Mesenchymal stem cell (in vitro differentiated cells and primary cell): ENCODE data around the gene TNK1.

Experiments
- DNase-seq: peaks from one replicate; pipeline ENCODE4 v3.0.0-alpha.2; 2013
- H2AFZ ChIP-seq: one replicate; pipeline ENCODE4 v1.6.1; 2013; ENCODE audit warnings: low read depth, mild to moderate bottlenecking, control low read depth, inconsistent platforms, low read length, moderate library complexity
- H2AK5ac ChIP-seq: 2 replicates; pipeline ENCODE4 v1.6.1; 2013; ENCODE audit warnings: low read length, moderate library complexity, mild to moderate bottlenecking, inconsistent platforms; ENCODE audit not compliant: severe bottlenecking
- H2BK120ac ChIP-seq: one replicate; pipeline ENCODE4 v1.6.1; 2013; ENCODE audit warnings: low read depth, mild to moderate bottlenecking, inconsistent platforms, low read length, moderate library complexity
- H2BK12ac ChIP-seq, 2 experiments: one replicate each; pipeline ENCODE4 v1.6.1; 2013; ENCODE audit warnings: inconsistent platforms in 2 of 2, low read length in 2 of 2, mild to moderate bottlenecking in 2 of 2, moderate library complexity in 2 of 2, control low read depth in 1 of 2
- H2BK15ac ChIP-seq: one replicate; pipeline ENCODE4 v1.6.1; 2013; ENCODE audit warnings: mild to moderate bottlenecking, low read depth, inconsistent platforms; ENCODE audit not compliant: poor library complexity, severe bottlenecking
- H2BK5ac ChIP-seq: 2 replicates; pipeline ENCODE4 v1.6.1; 2013; ENCODE audit warnings: low read depth, mild to moderate bottlenecking, low read length, control low read depth, inconsistent platforms; ENCODE audit not compliant: poor library complexity, severe bottlenecking
- H3K14ac ChIP-seq, 2 experiments: one replicate each; pipeline ENCODE4 v1.6.1; 2013; ENCODE audit warnings: inconsistent platforms in 2 of 2, low read length in 2 of 2, control low read depth in 1 of 2, mild to moderate bottlenecking in 1 of 2, moderate library complexity in 1 of 2
- H3K18ac ChIP-seq, 2 experiments: one replicate each; pipeline ENCODE4 v1.6.1; 2013; ENCODE audit warnings: inconsistent platforms in 2 of 2, low read length in 2 of 2, control low read depth in 1 of 2, low read depth in 1 of 2, mild to moderate bottlenecking in 1 of 2
- H3K23ac ChIP-seq, 2 experiments: one replicate each; pipeline ENCODE4 v1.6.1; 2013; ENCODE audit warnings: inconsistent platforms in 2 of 2, low read length in 2 of 2, mild to moderate bottlenecking in 2 of 2, moderate library complexity in 2 of 2, control low read depth in 1 of 2
- H3K27ac ChIP-seq: 2 replicates; pipeline ENCODE4 v1.5.1; 2013; ENCODE audit warnings: mild to moderate bottlenecking, moderate library complexity, low read length, control low read depth, inconsistent platforms; ENCODE audit not compliant: poor library complexity, severe bottlenecking
- H3K27me3 ChIP-seq, 2 experiments: 2 replicates each; pipeline versions ENCODE4 v1.6.1 to v1.7.0; 2013; ENCODE audit warnings: low read length in 2 of 2, mild to moderate bottlenecking in 2 of 2, moderate library complexity in 2 of 2, control low read depth in 1 of 2, inconsistent platforms in 1 of 2; ENCODE audit not compliant: control insufficient read depth in 1 of 2, insufficient read depth in 1 of 2
- H3K36me3 ChIP-seq, 2 experiments: 2 replicates each; pipeline versions ENCODE4 v1.6.1 to v1.7.0; 2013; ENCODE audit warnings: low read length in 2 of 2, control low read depth in 1 of 2, inconsistent platforms in 1 of 2, low read depth in 1 of 2, mild to moderate bottlenecking in 1 of 2; ENCODE audit not compliant: insufficient read depth in 2 of 2, control insufficient read depth in 1 of 2
- H3K4ac ChIP-seq, 2 experiments: one replicate each; pipeline ENCODE4 v1.6.1; 2013; ENCODE audit warnings: inconsistent platforms in 2 of 2, low read length in 2 of 2, mild to moderate bottlenecking in 2 of 2, moderate library complexity in 2 of 2, control low read depth in 1 of 2, low read depth in 1 of 2
- H3K4me1 ChIP-seq: 2 replicates; pipeline ENCODE4 v1.6.1; 2013; ENCODE audit warnings: low read depth, low read length, control low read depth; ENCODE audit not compliant: control insufficient read depth, insufficient read depth
- H3K4me2 ChIP-seq: 2 replicates; pipeline ENCODE4 v1.6.1; 2013; ENCODE audit warnings: low read length, mild to moderate bottlenecking, inconsistent platforms; ENCODE audit not compliant: poor library complexity, severe bottlenecking
- H3K4me3 ChIP-seq, 2 experiments: 2 replicates each; pipeline versions ENCODE4 v1.5.1 to v1.7.0; 2013; ENCODE audit warnings: low read length in 2 of 2, mild to moderate bottlenecking in 2 of 2, control low read depth in 1 of 2, low read depth in 1 of 2; ENCODE audit not compliant: insufficient read depth in 1 of 2
- H3K79me1 ChIP-seq: replicated peaks from 2 replicates; pipeline ENCODE4 v1.6.1; 2013; ENCODE audit warnings: mild to moderate bottlenecking, control low read depth, low read length, inconsistent platforms; ENCODE audit not compliant: poor library complexity, severe bottlenecking
- H3K9ac ChIP-seq: 2 replicates; pipeline ENCODE4 v1.7.0; 2013; ENCODE audit warnings: mild to moderate bottlenecking, low read length, moderate library complexity
- H3K9me3 ChIP-seq: 2 replicates; pipeline ENCODE4 v1.7.0; 2013; ENCODE audit warnings: mild to moderate bottlenecking, low read length; ENCODE audit not compliant: control insufficient read depth
- H4K8ac ChIP-seq: one replicate; pipeline ENCODE4 v1.6.1; 2013; ENCODE audit warnings: inconsistent platforms, mild to moderate bottlenecking, low read length, moderate library complexity
- H4K91ac ChIP-seq: one replicate; pipeline ENCODE4 v1.6.1; 2013; ENCODE audit warnings: mild to moderate bottlenecking, low read length, inconsistent platforms
- WGBS: methylation state at CpG from one replicate; pipeline ENCODE4 v1.1.7; 2013; ENCODE audit warnings: mixed read lengths; 5-methylcytosine and 5-hydroxymethylcytosine counted together

Gene TNK1

DNA sequence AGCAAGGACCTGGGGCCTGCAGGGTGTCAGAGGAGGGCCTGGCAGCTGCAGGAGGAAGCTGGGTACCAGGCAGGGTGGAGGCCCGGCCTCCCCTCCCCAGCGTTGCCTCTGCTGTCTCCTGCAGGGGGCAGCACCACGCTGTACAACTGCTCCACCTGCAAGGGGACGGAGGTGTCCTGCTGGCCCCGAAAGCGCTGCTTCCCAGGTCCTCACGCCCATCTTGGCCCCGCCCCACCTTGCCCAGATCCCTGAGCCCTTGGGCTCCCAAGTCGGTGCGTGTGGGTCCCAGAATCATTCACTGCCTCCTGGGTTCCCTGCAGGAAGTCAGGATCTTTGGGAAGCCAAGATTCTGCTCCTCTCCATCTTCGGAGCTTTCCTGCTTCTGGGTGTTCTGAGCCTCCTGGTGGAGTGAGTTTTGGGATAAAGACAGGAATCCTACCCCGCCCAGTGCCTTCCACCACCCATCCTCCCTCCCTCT lies 24.8 kb upstream of the TNK1 start:
- Histone ChIP-seq H3K9ac (peak overlapping the region; percentile 44), H2AFZ (no peak overlapping the region), H3K18ac (peak overlapping the region in 1 of 2 experiments; percentile 55), H3K79me1 (peaks cover 27% of the 10 kb centered on the region), H2BK15ac (no peak overlapping the region), H3K23ac (no peak overlapping the region), H4K91ac (no peak overlapping the region), H3K36me3 (no peaks in the 10 kb centered on the region), H4K8ac (no peak overlapping the region), H3K4me1 (peaks cover 37% of the 10 kb centered on the region), H3K4ac (no peak overlapping the region), H3K27me3 (no peaks in the 10 kb centered on the region), H2BK120ac (no peak overlapping the region), H3K4me2 (no peak overlapping the region), H2BK12ac (no peak overlapping the region), H2BK5ac (no peak overlapping the region), H3K27ac (no peak overlapping the region), H2AK5ac (no peak overlapping the region), H3K9me3 (no peaks in the 10 kb centered on the region), H3K14ac (peak overlapping the region in 1 of 2 experiments; percentile 48), H3K4me3 (no peak overlapping the region)
- whole genome bisulfite sequencing, result 7% methylated on average over 11 of the region's 12 CpGs
- DNase-seq, result peak; percentile 67

DNA sequence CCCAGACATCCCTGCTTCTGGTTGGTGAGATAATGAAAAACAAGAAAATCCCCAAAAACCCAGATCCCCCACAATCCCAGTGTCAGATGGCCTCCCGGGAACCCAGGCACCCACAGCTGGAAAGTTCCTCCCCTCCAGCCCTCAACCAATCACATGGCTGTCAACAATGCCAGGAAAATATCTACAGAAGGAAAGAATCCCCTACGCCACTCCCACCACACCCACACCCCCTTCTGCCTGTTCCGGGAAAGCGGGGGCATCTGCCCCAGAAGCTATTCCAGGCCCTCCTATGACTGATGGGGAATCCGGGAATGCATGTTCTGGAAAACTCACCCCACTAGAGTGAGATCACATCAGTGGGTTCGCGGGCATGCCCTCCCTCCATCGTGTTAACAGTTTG lies 24.1 kb upstream of the TNK1 start:
- Histone ChIP-seq H3K27ac (no peak overlapping the region), H3K9me3 (no peaks in the 10 kb centered on the region), H3K23ac (no peak overlapping the region), H3K4me1 (peaks cover 37% of the 10 kb centered on the region), H4K91ac (no peak overlapping the region), H3K14ac (no peak overlapping the region), H3K4me2 (no peak overlapping the region), H3K4ac (no peak overlapping the region), H4K8ac (no peak overlapping the region), H2AK5ac (no peak overlapping the region), H3K36me3 (no peaks in the 10 kb centered on the region), H3K18ac (no peak overlapping the region), H2BK120ac (no peak overlapping the region), H3K79me1 (peaks cover 27% of the 10 kb centered on the region), H2BK15ac (no peak overlapping the region), H3K4me3 (no peak overlapping the region), H3K9ac (peak overlapping the region; percentile 44), H2AFZ (no peak overlapping the region), H3K27me3 (no peaks in the 10 kb centered on the region), H2BK12ac (no peak overlapping the region), H2BK5ac (no peak overlapping the region)
- 91% methylated on average over 8 of the region's 8 CpGs for WGBS
- no peak for DNase-seq

- no peaks in the 10 kb centered on the region for H3K27me3 ChIP-seq
- no peak overlapping the region for H2BK12ac ChIP-seq
- no peak overlapping the region for H3K4ac ChIP-seq
- H3K14ac ChIP-seq, result no peak overlapping the region
- H2AFZ ChIP-seq, result no peak overlapping the region
- DNase-seq, result no peak
- H2BK5ac ChIP-seq, result no peak overlapping the region
- H2BK15ac ChIP-seq, result no peak overlapping the region
- H3K23ac ChIP-seq, result no peak overlapping the region
- H3K27ac ChIP-seq, result no peak overlapping the region
- no peak overlapping the region for H2BK120ac ChIP-seq
- H3K9ac ChIP-seq, result peak overlapping the region; percentile 44
- no peak overlapping the region for H4K8ac ChIP-seq
- no peaks in the 10 kb centered on the region for H3K36me3 ChIP-seq
- H3K18ac ChIP-seq, result no peak overlapping the region
- no peak overlapping the region for H4K91ac ChIP-seq
- no peak overlapping the region for H3K4me2 ChIP-seq
- no peak overlapping the region for H3K4me3 ChIP-seq
- WGBS, result 82% methylated on average over 2 of the region's 2 CpGs
- peaks cover 27% of the 10 kb centered on the region for H3K79me1 ChIP-seq
- H2AK5ac ChIP-seq, result no peak overlapping the region
- peaks cover 37% of the 10 kb centered on the region for H3K4me1 ChIP-seq
- H3K9me3 ChIP-seq, result no peaks in the 10 kb centered on the region
These were observed 23.5 kb upstream of the TNK1 start for GRCh38 chr17:7357381-7357780.

GRCh38 chr17:7361906-7362305 lies 19.0 kb upstream of the TNK1 start:
- Histone ChIP-seq H4K8ac (no peak overlapping the region), H3K4me2 (no peak overlapping the region), H3K79me1 (no peaks in the 10 kb centered on the region), H2AK5ac (no peak overlapping the region), H3K4ac (no peak overlapping the region), H2AFZ (no peak overlapping the region), H2BK5ac (no peak overlapping the region), H3K18ac (no peak overlapping the region), H3K36me3 (no peaks in the 10 kb centered on the region), H2BK12ac (no peak overlapping the region), H3K27me3 (peaks cover 0 to under 1% of the 10 kb centered on the region in 2 experiments), H3K9me3 (no peaks in the 10 kb centered on the region), H3K27ac (no peak overlapping the region), H3K9ac (no peak overlapping the region), H4K91ac (no peak overlapping the region), H2BK15ac (no peak overlapping the region), H3K14ac (no peak overlapping the region), H2BK120ac (no peak overlapping the region), H3K4me3 (no peak overlapping the region), H3K4me1 (peaks cover 1% of the 10 kb centered on the region), H3K23ac (no peak overlapping the region)
- WGBS, result 62% methylated on average over 3 of the region's 3 CpGs
- DNase-seq, result no peak
